Left lung (tissue), 10 donors: ENCODE data around the gene IL3RA. TPM values are rescaled to one million over a fixed set of nuclear protein-coding genes. Genes with fewer than 3 reads are reported as not detected.
"Not testable (repeated sequence)": the region's sequence is repeated elsewhere in the genome, so short reads cannot be mapped to it uniquely, and the experiment has no call there.

Experiments
- ATAC-seq: fragments of 200-7000 bp; cut with Tn5 transposase; one replicate; pipeline ENCODE4 v1.9.1; 2020; ENCODE audit warnings: moderate library complexity
- DNase-seq, 4 donors: peaks; one replicate each; pipeline ENCODE4 v3.0.0-alpha.2; 2013 to 2020
- H3K27ac ChIP-seq, 2 donors: fragments of 200-600 bp; sonication (generic) in 1 of 2; one replicate each; pipeline versions ENCODE4 v1.5.0 to v1.8.0; 2020 to 2021
- H3K27me3 ChIP-seq, 2 donors: fragments of 200-600 bp; sonication (generic) in 1 of 2; one replicate each; pipeline versions ENCODE4 v1.5.0 to v1.8.0; 2020 to 2021
- H3K36me3 ChIP-seq, 2 donors: fragments of 200-600 bp; sonication (generic) in 1 of 2; one replicate each; pipeline versions ENCODE4 v1.5.0 to v1.8.0; 2020 to 2021
- H3K4me1 ChIP-seq, 2 donors: fragments of 200-600 bp; one replicate each; pipeline ENCODE4 v1.8.0; 2021
- H3K4me3 ChIP-seq, 2 donors: fragments of 200-600 bp; sonication (generic) in 1 of 2; one replicate each; pipeline versions ENCODE4 v1.5.0 to v1.8.0; 2020 to 2021; ENCODE audit warnings: mild to moderate bottlenecking in 1 of 2
- H3K9me3 ChIP-seq, 2 donors: fragments of 200-600 bp; sonication (generic) in 1 of 2; one replicate each; pipeline versions ENCODE4 v1.5.0 to v1.8.0; 2020 to 2021
- intact Hi-C, 2 donors: fragments of 100-400 bp; cut with DNase I; formaldehyde crosslinking; loops; one replicate each; pipeline versions ENCODE4 v1.11.2 to v1.14.2; 2022
- polyA plus RNA-seq, 6 donors: library from polyadenylated mRNA; unstranded; fragments of 120-200 nt; gene quantifications; one replicate each; pipeline ENCODE4 v1.2.1, GENCODE V29; 2013; ENCODE audit not compliant: insufficient read length in 6 of 6
- total RNA-seq, 2 donors: library from RNA; stranded (reverse); fragmentation: NEBNext Ultra II Directional; extraction: Animal tissue kit (Norgen Biotek cat#: 25700); gene quantifications; one replicate each; pipeline ENCODE4 v1.2.1, GENCODE V29; 2021
- TF ChIP-seq, protein P1 (sequence below), 2 donors: fragments of 200-600 bp; sonication (generic) in 1 of 2; IDR thresholded peaks; one replicate each; pipeline versions ENCODE4 v1.5.0 to v1.8.0; 2021; ENCODE audit warnings: antibody characterized with exemption in 2 of 2
- donor health status: DM: no; HTN: yes; CAD: no.
- donor health status: DM: no; HTN: no; CAD: no.

IL3RA gene
- total and polyA plus RNA-seq, 8 donors, result 13.9 to 26.6 (median 24.5) TPM

DNA sequence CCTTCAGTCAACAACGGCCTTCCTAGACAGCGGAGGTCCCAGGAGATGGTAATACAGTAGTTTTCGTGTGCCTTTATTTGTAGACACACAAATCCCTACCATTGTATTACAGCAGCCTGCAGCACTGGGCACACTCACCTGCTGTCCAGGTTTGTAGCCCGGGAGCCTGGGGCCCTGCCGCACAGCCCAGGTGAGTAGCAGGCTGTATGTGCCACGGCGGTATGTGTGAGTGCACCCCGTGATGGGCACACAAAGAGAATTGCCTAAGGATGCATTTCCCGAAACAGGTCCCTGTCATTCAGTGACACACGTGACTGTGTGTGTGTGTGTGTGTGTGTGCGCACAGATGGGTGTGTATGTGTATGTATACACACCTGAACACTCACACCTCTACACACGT is 63.5 kb downstream of the IL3RA start:
- TF ChIP-seq, protein P1, sequence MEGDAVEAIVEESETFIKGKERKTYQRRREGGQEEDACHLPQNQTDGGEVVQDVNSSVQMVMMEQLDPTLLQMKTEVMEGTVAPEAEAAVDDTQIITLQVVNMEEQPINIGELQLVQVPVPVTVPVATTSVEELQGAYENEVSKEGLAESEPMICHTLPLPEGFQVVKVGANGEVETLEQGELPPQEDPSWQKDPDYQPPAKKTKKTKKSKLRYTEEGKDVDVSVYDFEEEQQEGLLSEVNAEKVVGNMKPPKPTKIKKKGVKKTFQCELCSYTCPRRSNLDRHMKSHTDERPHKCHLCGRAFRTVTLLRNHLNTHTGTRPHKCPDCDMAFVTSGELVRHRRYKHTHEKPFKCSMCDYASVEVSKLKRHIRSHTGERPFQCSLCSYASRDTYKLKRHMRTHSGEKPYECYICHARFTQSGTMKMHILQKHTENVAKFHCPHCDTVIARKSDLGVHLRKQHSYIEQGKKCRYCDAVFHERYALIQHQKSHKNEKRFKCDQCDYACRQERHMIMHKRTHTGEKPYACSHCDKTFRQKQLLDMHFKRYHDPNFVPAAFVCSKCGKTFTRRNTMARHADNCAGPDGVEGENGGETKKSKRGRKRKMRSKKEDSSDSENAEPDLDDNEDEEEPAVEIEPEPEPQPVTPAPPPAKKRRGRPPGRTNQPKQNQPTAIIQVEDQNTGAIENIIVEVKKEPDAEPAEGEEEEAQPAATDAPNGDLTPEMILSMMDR (IDR thresholded peaks at IDR 0.05), result no peak
- no peak overlapping the region for H3K4me3 ChIP-seq
- ATAC-seq, result no peak
- peaks cover 0 to 2% of the 10 kb centered on the region in 2 donors for H3K4me1 ChIP-seq
- intact Hi-C loops, result no loop called here
- peak in 2 of 4 donors; percentile 11 to 26 for DNase-seq
- H3K27me3 ChIP-seq, result no peaks in the 10 kb centered on the region
- H3K36me3 ChIP-seq, result peaks cover 0 to 72% of the 10 kb centered on the region in 2 donors
- H3K27ac ChIP-seq, result no peak overlapping the region
- no peaks in the 10 kb centered on the region for H3K9me3 ChIP-seq

DNA sequence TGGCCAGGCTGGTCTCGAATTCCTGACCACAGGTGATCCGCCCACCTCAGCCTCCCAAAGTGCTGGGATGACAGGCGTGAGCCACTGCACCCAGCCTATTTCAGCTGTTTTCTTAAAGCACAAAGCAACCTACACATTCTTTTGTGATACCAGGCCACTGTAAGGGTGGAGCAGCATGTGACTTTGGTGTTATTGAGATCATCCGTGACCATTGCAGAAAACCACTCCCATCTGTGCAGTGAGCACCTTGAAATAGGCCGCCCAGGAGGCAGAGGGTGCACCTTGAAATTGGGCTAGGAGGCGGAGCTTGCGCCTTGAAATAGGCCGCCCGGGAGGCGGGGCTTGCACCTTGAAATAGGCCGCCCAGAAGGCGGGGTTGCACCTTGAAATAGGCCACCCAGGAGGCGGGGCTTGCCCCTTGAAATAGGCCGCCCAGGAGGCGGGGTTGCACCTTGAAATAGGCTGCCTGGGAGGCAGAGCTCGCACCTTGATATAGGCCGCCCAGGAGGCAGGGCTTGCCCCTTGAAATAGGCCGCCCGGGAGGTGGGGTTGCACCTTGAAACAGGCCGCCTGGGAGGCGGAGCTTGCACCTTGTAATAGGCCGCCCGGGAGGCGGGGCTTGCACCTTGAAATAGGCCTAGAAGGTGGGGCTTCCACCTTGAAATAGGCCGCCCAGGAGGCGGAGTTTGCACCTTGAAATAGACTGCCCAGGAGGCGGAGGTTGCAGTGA is 64.3 kb downstream of the IL3RA start:
- H3K4me1 ChIP-seq, result no peaks in the 10 kb centered on the region
- peak in 2 of 4 donors; percentile 24 to 54 for DNase-seq
- H3K9me3 ChIP-seq, result no peaks in the 10 kb centered on the region
- H3K27me3 ChIP-seq, result no peaks in the 10 kb centered on the region
- intact Hi-C loops, result no loop called here
- TF ChIP-seq, protein P1 (IDR thresholded peaks at IDR 0.05), result no peak
- no peak overlapping the region for H3K4me3 ChIP-seq
- H3K36me3 ChIP-seq, result peaks cover 0 to 80% of the 10 kb centered on the region in 2 donors
- H3K27ac ChIP-seq, result no peak overlapping the region
- no peak for ATAC-seq

DNA sequence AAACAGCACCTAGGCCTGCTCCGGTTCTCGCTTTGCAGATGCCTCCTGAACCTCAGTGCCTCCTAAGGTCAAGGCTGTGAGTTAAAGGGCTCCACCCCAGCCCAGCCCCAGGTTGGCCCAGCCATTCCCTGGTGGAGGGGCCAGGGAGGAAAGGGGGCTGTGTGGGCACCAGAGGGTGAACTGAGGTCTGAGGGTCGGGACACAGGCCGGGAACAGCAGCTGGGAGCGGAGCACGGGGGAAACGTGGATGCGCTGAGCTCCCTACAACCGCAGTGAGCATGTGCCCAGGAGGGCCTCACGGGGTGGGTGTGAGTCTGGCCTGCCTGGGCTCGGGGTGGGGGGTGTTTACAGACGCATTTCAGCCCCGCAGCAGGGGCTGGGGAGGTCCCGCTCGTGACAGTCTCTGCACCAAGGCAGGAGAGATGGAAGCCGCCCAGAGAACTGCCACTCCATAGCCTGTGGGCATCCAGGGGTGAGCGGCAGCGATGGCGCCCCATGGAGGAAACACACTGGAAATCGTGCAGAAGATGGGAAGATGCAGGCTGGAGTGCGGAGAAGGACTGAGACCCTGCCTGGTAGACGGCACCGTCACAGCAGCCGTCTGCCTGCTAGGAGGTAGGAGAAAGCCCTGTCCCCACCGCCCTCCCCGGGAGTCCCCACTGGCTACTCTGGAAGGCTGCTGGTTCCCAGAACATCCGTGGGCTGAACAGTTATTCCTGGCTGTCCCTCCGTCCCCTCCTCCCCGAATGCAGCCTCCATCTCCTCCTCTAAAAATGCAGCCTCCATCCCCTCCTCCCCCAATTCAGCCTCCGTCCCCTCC is 65.2 kb downstream of the IL3RA start:
- H3K4me3 ChIP-seq, result no peak overlapping the region
- H3K36me3 ChIP-seq, result peaks cover 0 to 82% of the 10 kb centered on the region in 2 donors
- no peak overlapping the region for H3K27ac ChIP-seq
- TF ChIP-seq, protein P1 (IDR thresholded peaks at IDR 0.05), result no peak
- peak; percentile 16 for ATAC-seq
- peak in 2 of 4 donors; percentile 30 to 68 for DNase-seq
- no peaks in the 10 kb centered on the region for H3K9me3 ChIP-seq
- intact Hi-C loops, result no loop called here
- no peaks in the 10 kb centered on the region for H3K27me3 ChIP-seq
- no peaks in the 10 kb centered on the region for H3K4me1 ChIP-seq

GRCh38 chrX:1403228-1403627 is 66.6 kb downstream of the IL3RA start:
- ATAC-seq, result no peak
- H3K27me3 ChIP-seq, result no peaks in the 10 kb centered on the region

GRCh38 chrX:1403867-1404266 is 67.3 kb downstream of the IL3RA start:
- H3K4me3 ChIP-seq, H3K27ac ChIP-seq, ATAC-seq, H3K27me3 ChIP-seq, H3K9me3 ChIP-seq, H3K4me1 ChIP-seq, DNase-seq, intact Hi-C loops: not testable (repeated sequence)
- peaks cover 0 to 80% of the 10 kb centered on the region in 2 donors for H3K36me3 ChIP-seq

More at GRCh38 chrX:1403228-1403627, 66.6 kb downstream of the IL3RA start:
- TF ChIP-seq, protein P1 (IDR thresholded peaks at IDR 0.05), result no peak
- Histone ChIP-seq H3K9me3 (no peaks in the 10 kb centered on the region), H3K4me3 (no peak overlapping the region), H3K27ac (no peak overlapping the region), H3K36me3 (peaks cover 0 to 87% of the 10 kb centered on the region in 2 donors), H3K4me1 (no peaks in the 10 kb centered on the region)
- intact Hi-C loops, result no loop called here
- peak in 2 of 4 donors; percentile 13 to 67 for DNase-seq

- H3K27me3 ChIP-seq, intact Hi-C loops, DNase-seq, H3K4me1 ChIP-seq, H3K27ac ChIP-seq, H3K4me3 ChIP-seq, H3K9me3 ChIP-seq, ATAC-seq: not testable (repeated sequence)
- peaks cover 0 to 73% of the 10 kb centered on the region in 2 donors for H3K36me3 ChIP-seq
Observed at GRCh38 chrX:1405769-1406168, 69.2 kb downstream of the IL3RA start.
